Lower leg skin (tissue), 3 donors: ENCODE measurements around the gene STXBP6.

Experiments used
- POLR2A ChIP-seq, 2 donors: fragments of 450-650 bp; IDR thresholded peaks; one replicate each; pipeline ENCODE4 v1.6.1; 2016 to 2017; ENCODE audit warnings: antibody characterized with exemption in 2 of 2, mild to moderate bottlenecking in 1 of 2, moderate library complexity in 1 of 2
- TF ChIP-seq, protein P1 (sequence below), 3 donors: fragments of 450-650 bp; IDR thresholded peaks; one replicate each; pipeline ENCODE4 v1.5.1; 2016; ENCODE audit warnings: antibody characterized with exemption in 3 of 3, mild to moderate bottlenecking in 3 of 3, moderate library complexity in 2 of 3

DNA sequence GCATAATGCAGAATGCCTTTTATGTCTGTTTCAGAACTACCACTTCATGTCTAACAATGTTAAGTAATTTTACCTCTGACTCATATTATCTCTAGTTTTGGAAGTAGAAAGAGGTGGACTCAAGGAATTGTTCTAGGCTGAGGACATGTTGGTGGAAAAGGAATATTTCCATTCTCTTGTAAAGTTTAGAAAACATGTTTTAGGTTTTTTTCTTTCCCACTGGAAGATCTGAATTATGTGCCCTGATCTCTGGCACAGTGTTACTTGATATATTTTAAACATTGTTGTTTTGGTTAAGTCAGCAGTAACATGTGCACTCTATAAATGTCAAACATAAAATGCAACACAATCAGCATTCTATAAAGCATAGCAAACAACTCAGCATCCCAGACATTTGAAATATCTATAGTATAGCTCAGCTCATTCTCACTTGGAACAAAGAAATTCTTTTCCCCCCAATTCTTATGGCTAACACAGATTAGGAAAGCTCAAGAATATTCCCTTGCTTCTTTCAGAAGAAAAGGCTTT lies 202.3 kb downstream of the STXBP6 start:
- TF ChIP-seq, protein P1, sequence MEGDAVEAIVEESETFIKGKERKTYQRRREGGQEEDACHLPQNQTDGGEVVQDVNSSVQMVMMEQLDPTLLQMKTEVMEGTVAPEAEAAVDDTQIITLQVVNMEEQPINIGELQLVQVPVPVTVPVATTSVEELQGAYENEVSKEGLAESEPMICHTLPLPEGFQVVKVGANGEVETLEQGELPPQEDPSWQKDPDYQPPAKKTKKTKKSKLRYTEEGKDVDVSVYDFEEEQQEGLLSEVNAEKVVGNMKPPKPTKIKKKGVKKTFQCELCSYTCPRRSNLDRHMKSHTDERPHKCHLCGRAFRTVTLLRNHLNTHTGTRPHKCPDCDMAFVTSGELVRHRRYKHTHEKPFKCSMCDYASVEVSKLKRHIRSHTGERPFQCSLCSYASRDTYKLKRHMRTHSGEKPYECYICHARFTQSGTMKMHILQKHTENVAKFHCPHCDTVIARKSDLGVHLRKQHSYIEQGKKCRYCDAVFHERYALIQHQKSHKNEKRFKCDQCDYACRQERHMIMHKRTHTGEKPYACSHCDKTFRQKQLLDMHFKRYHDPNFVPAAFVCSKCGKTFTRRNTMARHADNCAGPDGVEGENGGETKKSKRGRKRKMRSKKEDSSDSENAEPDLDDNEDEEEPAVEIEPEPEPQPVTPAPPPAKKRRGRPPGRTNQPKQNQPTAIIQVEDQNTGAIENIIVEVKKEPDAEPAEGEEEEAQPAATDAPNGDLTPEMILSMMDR (IDR thresholded peaks at IDR 0.05), result no peak
- no peak for TF ChIP-seq POLR2A (IDR thresholded peaks at IDR 0.05)
